Large intestine (tissue), 3 donors: Measurements from ENCODE around the gene BPIFB6. TPM values are rescaled to one million over a fixed set of nuclear protein-coding genes. Genes with fewer than 3 reads are reported as not detected.

Experiments
- DNase-seq, 2 donors: peaks; one replicate each; pipeline versions ENCODE4 v3.0.0 to v3.0.0-alpha.2; 2013
- H3K27ac ChIP-seq: one replicate; pipeline ENCODE4 v1.5.1; 2013; ENCODE audit warnings: low read length
- H3K27me3 ChIP-seq: 2 replicates; pipeline ENCODE4 v1.6.1; 2013; ENCODE audit warnings: low read length; ENCODE audit not compliant: control insufficient read depth, insufficient read depth
- H3K36me3 ChIP-seq: 2 replicates; pipeline ENCODE4 v1.6.1; 2013; ENCODE audit warnings: low read length; ENCODE audit not compliant: control insufficient read depth, insufficient read depth
- H3K4me1 ChIP-seq: one replicate; pipeline ENCODE4 v1.6.1; 2013; ENCODE audit warnings: low read length; ENCODE audit not compliant: control insufficient read depth, insufficient read depth
- H3K4me3 ChIP-seq: one replicate; pipeline ENCODE4 v1.5.1; 2013; ENCODE audit warnings: low read length
- H3K9me3 ChIP-seq: one replicate; pipeline ENCODE4 v1.6.1; 2013; ENCODE audit warnings: mild to moderate bottlenecking, low read depth, low read length, moderate library complexity; ENCODE audit not compliant: control insufficient read depth
- WGBS: methylation state at CpG from one replicate; pipeline ENCODE4 v1.1.5; 2013; ENCODE audit warnings: low lambda C conversion rate; ENCODE audit not compliant: insufficient coverage; 5-methylcytosine and 5-hydroxymethylcytosine counted together
- polyA plus RNA-seq: library from polyadenylated mRNA; unstranded; fragments of 120-200 nt; gene quantifications from one replicate; pipeline ENCODE4 v1.2.1, GENCODE V29; 2013

Gene BPIFB6
- polyA plus RNA-seq, 1 donor = not detected

- Histone ChIP-seq H3K27ac (no peak overlapping the region), H3K9me3 (no peaks in the 10 kb centered on the region), H3K4me1 (no peaks in the 10 kb centered on the region), H3K27me3 (no peaks in the 10 kb centered on the region), H3K36me3 (no peaks in the 10 kb centered on the region), H3K4me3 (no peak overlapping the region)
- no peak for DNase-seq
- WGBS = no CpG with 5 or more reads among the region's 1 CpG
Measured at GRCh38 chr20:33093582-33093981, 62.1 kb downstream of the BPIFB6 start.

Other genes with a start within 250 kb of the BPIFB6 start
- 85.1 TPM for gene MAPRE1, start 211.7 kb upstream of the BPIFB6 start, polyA plus RNA-seq
- 0.25 TPM for gene EFCAB8, start 172.7 kb upstream of the BPIFB6 start, polyA plus RNA-seq
- not detected for gene SUN5, start 27.2 kb upstream of the BPIFB6 start, polyA plus RNA-seq
- gene BPIFB2, start 23.9 kb upstream of the BPIFB6 start, polyA plus RNA-seq = not detected
- not detected for gene BPIFB3, start 22.3 kb downstream of the BPIFB6 start, polyA plus RNA-seq
- 0.12 TPM for gene BPIFB4, start 48.0 kb downstream of the BPIFB6 start, polyA plus RNA-seq
- gene BPIFA2, start 136.5 kb downstream of the BPIFB6 start, polyA plus RNA-seq = not detected
- not detected for gene BPIFA3, start 185.7 kb downstream of the BPIFB6 start, polyA plus RNA-seq
- not detected for gene BPIFA1, start 204.3 kb downstream of the BPIFB6 start, polyA plus RNA-seq